A673 (cell line): ENCODE results near the gene GTF2F1.
"Not testable (repeated sequence)": the region's sequence is repeated elsewhere in the genome, so short reads cannot be mapped to it uniquely, and the experiment has no call there.

Experiments used
- EZH2 ChIP-seq: fragments of 200-600 bp; sonication (generic); IDR thresholded peaks from 2 replicates; pipeline ENCODE4 v1.6.1; 2017; ENCODE audit warnings: borderline replicate concordance, low read depth, mild to moderate bottlenecking, mixed read lengths, antibody characterized with exemption, low read length; ENCODE audit not compliant: poor library complexity, severe bottlenecking
- TF ChIP-seq, protein P1 (sequence below): fragments of 300-800, 200-600 bp; sonication (generic); conservative IDR thresholded peaks from 2 replicates; pipeline ENCODE4 v1.5.1; 2017; ENCODE audit warnings: low read depth, mild to moderate bottlenecking, antibody characterized with exemption, low read length, moderate library complexity, mixed read lengths

DNA sequence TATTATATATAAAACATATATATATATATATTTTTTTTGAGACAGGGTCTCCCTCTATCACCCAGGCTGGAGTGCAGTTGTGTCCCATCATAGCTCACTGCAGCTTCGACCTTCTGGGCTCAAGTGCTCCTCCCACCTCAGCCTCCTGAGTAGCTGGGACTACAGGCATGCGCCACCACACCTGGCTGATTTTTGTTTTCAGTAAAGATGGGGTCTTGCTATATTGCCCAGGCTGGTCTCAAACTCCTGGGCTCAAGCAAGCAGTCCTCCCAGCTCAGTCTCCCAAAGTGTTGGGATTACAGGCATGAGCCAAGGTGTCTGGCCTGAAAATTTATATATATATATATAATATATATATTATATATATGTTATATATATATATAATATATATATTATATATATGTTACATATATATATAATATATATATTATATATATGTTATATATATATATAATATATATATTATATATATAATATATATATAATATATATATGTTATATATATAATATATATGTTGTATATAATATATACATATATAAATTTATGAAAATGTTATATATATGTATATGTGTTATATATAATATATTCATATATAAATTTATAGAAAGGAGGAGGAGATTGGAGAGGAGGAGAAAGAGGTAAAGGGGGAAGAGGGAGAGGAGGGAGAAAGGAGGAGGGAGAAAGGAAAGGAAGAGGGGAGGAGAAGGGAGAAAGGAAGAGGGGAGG lies 35.9 kb upstream of the GTF2F1 start:
- TF ChIP-seq, protein P1, sequence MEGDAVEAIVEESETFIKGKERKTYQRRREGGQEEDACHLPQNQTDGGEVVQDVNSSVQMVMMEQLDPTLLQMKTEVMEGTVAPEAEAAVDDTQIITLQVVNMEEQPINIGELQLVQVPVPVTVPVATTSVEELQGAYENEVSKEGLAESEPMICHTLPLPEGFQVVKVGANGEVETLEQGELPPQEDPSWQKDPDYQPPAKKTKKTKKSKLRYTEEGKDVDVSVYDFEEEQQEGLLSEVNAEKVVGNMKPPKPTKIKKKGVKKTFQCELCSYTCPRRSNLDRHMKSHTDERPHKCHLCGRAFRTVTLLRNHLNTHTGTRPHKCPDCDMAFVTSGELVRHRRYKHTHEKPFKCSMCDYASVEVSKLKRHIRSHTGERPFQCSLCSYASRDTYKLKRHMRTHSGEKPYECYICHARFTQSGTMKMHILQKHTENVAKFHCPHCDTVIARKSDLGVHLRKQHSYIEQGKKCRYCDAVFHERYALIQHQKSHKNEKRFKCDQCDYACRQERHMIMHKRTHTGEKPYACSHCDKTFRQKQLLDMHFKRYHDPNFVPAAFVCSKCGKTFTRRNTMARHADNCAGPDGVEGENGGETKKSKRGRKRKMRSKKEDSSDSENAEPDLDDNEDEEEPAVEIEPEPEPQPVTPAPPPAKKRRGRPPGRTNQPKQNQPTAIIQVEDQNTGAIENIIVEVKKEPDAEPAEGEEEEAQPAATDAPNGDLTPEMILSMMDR, result not testable (repeated sequence)
- TF ChIP-seq EZH2, result not testable (repeated sequence)
